Ascending aorta (tissue), 2 donors: ENCODE results near the gene ISM1. TPM values are rescaled to one million over a fixed set of nuclear protein-coding genes. Genes with fewer than 3 reads are reported as not detected.

Source experiments
- DNase-seq, 2 donors: peaks; one replicate each; pipeline ENCODE4 v3.0.0-alpha.2; 2019; ENCODE audit warnings: low spot score in 2 of 2
- H3K27ac ChIP-seq, 2 donors: fragments of 200-600 bp; sonication (generic); one replicate each; pipeline ENCODE4 v1.5.1; 2016 to 2017; ENCODE audit warnings: mild to moderate bottlenecking in 1 of 2
- H3K27me3 ChIP-seq: fragments of 200-600 bp; sonication (generic); one replicate; pipeline ENCODE4 v1.5.1; 2017
- H3K36me3 ChIP-seq, 2 donors: fragments of 200-600 bp; sonication (generic); one replicate each; pipeline ENCODE4 v1.5.1; 2016
- H3K4me1 ChIP-seq, 2 donors: fragments of 200-600 bp; sonication (generic); one replicate each; pipeline ENCODE4 v1.5.1; 2016 to 2017; ENCODE audit warnings: mild to moderate bottlenecking in 1 of 2
- H3K4me3 ChIP-seq, 2 donors: fragments of 200-600 bp; sonication (generic); one replicate each; pipeline ENCODE4 v1.5.1; 2016 to 2017; ENCODE audit warnings: mild to moderate bottlenecking in 1 of 2
- H3K9me3 ChIP-seq, 2 donors: fragments of 200-600 bp; sonication (generic); one replicate each; pipeline ENCODE4 v1.5.1; 2016
- CTCF ChIP-seq, 3 experiments: fragments of 200-600 bp in 2 of 3; fragments of 450-650 bp in 1 of 3; sonication (generic) in 2 of 3; IDR thresholded peaks; one replicate each; pipeline ENCODE4 v1.5.1; 2016 to 2019; ENCODE audit warnings: antibody characterized with exemption in 3 of 3, mild to moderate bottlenecking in 1 of 3, moderate library complexity in 1 of 3
- intact Hi-C: fragments of 100-400 bp; cut with DNase I; formaldehyde crosslinking; loops from one replicate; pipeline ENCODE4 v1.15.1; 2023
- total RNA-seq: library from RNA; depleted of rRNA; stranded (reverse); fragments of >200 nt; gene quantifications from one replicate; pipeline ENCODE4 v1.1.0, GENCODE V29; 2016

Gene ISM1
- total RNA-seq, 1 donor from 2014 or later = 60.1 TPM

- no peaks in the 10 kb centered on the region for H3K9me3 ChIP-seq
- H3K27me3 ChIP-seq = no peaks in the 10 kb centered on the region
- H3K4me3 ChIP-seq = no peak overlapping the region
- H3K36me3 ChIP-seq = no peaks in the 10 kb centered on the region
- TF ChIP-seq CTCF (IDR thresholded peaks at IDR 0.05) = no peak
- no peak overlapping the region for H3K27ac ChIP-seq
- DNase-seq = no peak
- no peaks in the 10 kb centered on the region for H3K4me1 ChIP-seq
- intact Hi-C loops = no loop called here
These were observed 15.6 kb upstream of the ISM1 start for GRCh38 chr20:13205425-13205824.

DNA sequence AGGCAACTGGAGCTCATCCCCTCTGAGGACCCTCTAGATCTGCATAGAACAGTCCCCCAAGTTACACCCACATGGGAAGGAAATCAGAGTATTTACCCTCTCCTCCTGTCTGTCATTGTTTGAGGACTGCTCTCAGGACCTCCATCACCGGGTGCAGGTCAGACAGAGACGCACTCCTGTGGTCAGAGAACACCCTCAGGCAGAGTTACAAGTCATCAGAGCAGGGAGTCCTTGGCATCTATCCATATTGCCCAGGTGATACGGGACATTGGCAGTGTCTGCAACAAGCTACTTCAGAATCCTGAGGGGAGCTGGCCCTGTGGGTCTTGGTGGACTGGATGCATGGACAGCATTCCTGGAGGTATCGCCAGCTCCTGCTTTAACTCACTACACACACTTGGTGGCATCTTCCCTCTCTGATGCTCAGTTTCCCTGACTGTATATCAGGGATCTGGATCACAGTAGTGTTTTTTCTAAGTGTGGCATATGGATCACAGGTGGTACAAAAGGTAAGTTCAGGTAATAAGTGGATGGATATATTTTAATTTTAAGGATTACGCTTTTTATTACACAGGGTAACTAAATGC, 15.1 kb upstream of the ISM1 start:
- TF ChIP-seq CTCF (IDR thresholded peaks at IDR 0.05) = no peak
- no peaks in the 10 kb centered on the region for H3K4me1 ChIP-seq
- no peaks in the 10 kb centered on the region for H3K9me3 ChIP-seq
- H3K27me3 ChIP-seq = no peaks in the 10 kb centered on the region
- no peak overlapping the region for H3K4me3 ChIP-seq
- no peaks in the 10 kb centered on the region for H3K36me3 ChIP-seq
- no peak for DNase-seq
- intact Hi-C loops = no loop called here
- H3K27ac ChIP-seq = no peak overlapping the region

- TF ChIP-seq CTCF (IDR thresholded peaks at IDR 0.05) = no peak
- Histone ChIP-seq H3K27me3 (no peaks in the 10 kb centered on the region), H3K4me3 (no peak overlapping the region), H3K36me3 (no peaks in the 10 kb centered on the region), H3K9me3 (no peaks in the 10 kb centered on the region), H3K27ac (no peak overlapping the region), H3K4me1 (no peaks in the 10 kb centered on the region)
- no peak for DNase-seq
- intact Hi-C loops = no loop called here
These were observed 14.1 kb upstream of the ISM1 start for GRCh38 chr20:13207016-13207415.

GRCh38 chr20:13211956-13212618, 9.0 kb upstream of the ISM1 start:
- intact Hi-C loops = no loop called here
- no peaks in the 10 kb centered on the region for H3K9me3 ChIP-seq
- DNase-seq = no peak
- no peak for TF ChIP-seq CTCF (IDR thresholded peaks at IDR 0.05)
- no peaks in the 10 kb centered on the region for H3K4me1 ChIP-seq
- no peaks in the 10 kb centered on the region for H3K36me3 ChIP-seq
- no peaks in the 10 kb centered on the region for H3K27me3 ChIP-seq
- no peak overlapping the region for H3K4me3 ChIP-seq
- H3K27ac ChIP-seq = no peak overlapping the region

DNA sequence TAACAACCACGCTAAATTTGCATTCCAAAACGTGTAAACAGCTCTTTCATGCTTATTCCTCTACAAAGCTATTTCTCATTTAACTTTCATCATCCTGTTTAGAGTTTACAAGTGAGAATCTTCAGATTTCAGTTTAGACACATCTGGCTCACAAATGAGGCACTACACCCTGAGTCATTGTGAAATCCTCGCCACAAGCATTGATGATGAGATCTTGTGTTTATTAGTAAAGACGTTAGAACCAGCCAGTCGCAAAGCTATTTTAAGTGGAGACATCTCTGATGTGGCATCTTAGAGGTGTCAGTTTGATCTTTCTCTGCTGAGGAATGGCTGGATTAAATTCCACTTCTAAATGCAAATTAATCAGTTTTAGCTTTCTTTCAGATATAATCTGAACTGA, 8.3 kb upstream of the ISM1 start:
- H3K27me3 ChIP-seq = no peaks in the 10 kb centered on the region
- DNase-seq = no peak
- H3K36me3 ChIP-seq = no peaks in the 10 kb centered on the region
- H3K27ac ChIP-seq = no peak overlapping the region
- H3K4me3 ChIP-seq = no peak overlapping the region
- no peaks in the 10 kb centered on the region for H3K4me1 ChIP-seq
- H3K9me3 ChIP-seq = no peaks in the 10 kb centered on the region
- intact Hi-C loops = no loop called here
- TF ChIP-seq CTCF (IDR thresholded peaks at IDR 0.05) = no peak
